GM19438 (cell line): ENCODE measurements around the gene VSTM1.
"Not testable (repeated sequence)": the region's sequence is repeated elsewhere in the genome, so short reads cannot be mapped to it uniquely, and the experiment has no call there.

Experiments
- ATAC-seq: cut with Tn5 transposase; IDR thresholded peaks from one replicate; pipeline ENCODE4 v1.9.1; 2021; ENCODE audit warnings: low read depth; ENCODE audit not compliant: unreplicated experiment

The VSTM1 gene

GRCh38 chr19:54063350-54064116, at the start of gene VSTM1:
Gene VSTM1, minus strand, starts transcription at chr19:54063897. Its CDS starts 120 bp downstream, at chr19:54063777.
- ATAC-seq: no peak

- ATAC-seq: no peak
Observed at GRCh38 chr19:54109651-54110050, 46.0 kb upstream of the VSTM1 start.

- ATAC-seq: no peak
Observed at GRCh38 chr19:54108496-54108895, 44.8 kb upstream of the VSTM1 start.

GRCh38 chr19:54107876-54108490, 44.3 kb upstream of the VSTM1 start:
- no peak for ATAC-seq

- no peak for ATAC-seq
Observed at GRCh38 chr19:54106716-54107115, 43.0 kb upstream of the VSTM1 start.

GRCh38 chr19:54105796-54106195, 42.1 kb upstream of the VSTM1 start:
- no peak for ATAC-seq

- no peak for ATAC-seq
Observed at GRCh38 chr19:54104998-54105715, 41.5 kb upstream of the VSTM1 start.

GRCh38 chr19:54102421-54103169, 38.9 kb upstream of the VSTM1 start, which contains the start of gene NDUFA3:
Gene NDUFA3, plus strand, starts transcription at chr19:54102855. Its CDS starts 24 bp downstream, at chr19:54102879.
- ATAC-seq: peak; percentile 81

GRCh38 chr19:54100561-54100960, 36.9 kb upstream of the VSTM1 start, which contains the start of gene OSCAR:
Gene OSCAR, minus strand, starts transcription at chr19:54100803. Its CDS starts 11 bp downstream, at chr19:54100792.
- ATAC-seq: no peak

GRCh38 chr19:54099903-54100255, 36.2 kb upstream of the VSTM1 start:
- not testable (repeated sequence) for ATAC-seq

GRCh38 chr19:54099190-54099902, 35.6 kb upstream of the VSTM1 start:
- no peak for ATAC-seq

- ATAC-seq: no peak
Observed at GRCh38 chr19:54096617-54097106, 33.0 kb upstream of the VSTM1 start.

- ATAC-seq: not testable (repeated sequence)
Observed at GRCh38 chr19:54095859-54096616, 32.3 kb upstream of the VSTM1 start.

- no peak for ATAC-seq
Observed at GRCh38 chr19:54095136-54095858, 31.6 kb upstream of the VSTM1 start.

GRCh38 chr19:54094426-54095000, 30.8 kb upstream of the VSTM1 start:
- no peak for ATAC-seq

GRCh38 chr19:54084410-54084809, 20.7 kb upstream of the VSTM1 start:
- no peak for ATAC-seq

GRCh38 chr19:54081032-54081431, 17.3 kb upstream of the VSTM1 start, which contains the start of gene TARM1:
Gene TARM1, minus strand, starts transcription at chr19:54081365. Its CDS starts 25 bp downstream, at chr19:54081340.
- no peak for ATAC-seq

GRCh38 chr19:54077334-54077733, 13.6 kb upstream of the VSTM1 start:
- ATAC-seq: no peak
